AG04450 (cell line): ENCODE data around the gene YRDC. TPM values are rescaled to one million over a fixed set of nuclear protein-coding genes. Genes with fewer than 3 reads are reported as not detected.

ENCODE experiments used
- CTCF ChIA-PET: fragments of 300-600, 350-600 bp; formaldehyde crosslinking; extraction: SDS; loops from one replicate; lab custom pipeline; 2022; ENCODE audit warnings: antibody characterized with exemption, inconsistent platforms; lab: Charles Lee
- POLR2A ChIA-PET: fragments of 350-600 bp; formaldehyde crosslinking; extraction: SDS; loops from one replicate; lab custom pipeline; 2021; ENCODE audit warnings: antibody characterized with exemption, inconsistent platforms; lab: Yijun Ruan, JAX
- DNase-seq: peaks from one replicate; pipeline ENCODE4 v3.0.0-alpha.2; 2011; ENCODE audit warnings: low read depth, low spot score
- H3K27ac ChIP-seq: one replicate; pipeline ENCODE4 v1.5.1; 2012; ENCODE audit warnings: low read depth, low read length, control low read depth
- H3K27me3 ChIP-seq: one replicate; pipeline ENCODE4 v1.6.0; 2012; ENCODE audit warnings: low read length; ENCODE audit not compliant: control insufficient read depth, insufficient read depth
- H3K4me3 ChIP-seq: 2 replicates; pipeline ENCODE4 v1.5.1; 2011; ENCODE audit warnings: mild to moderate bottlenecking, low read depth, low read length, control low read depth
- H3K9me3 ChIP-seq: 2 replicates; pipeline ENCODE4 v1.5.1; 2012; ENCODE audit warnings: low read length; ENCODE audit not compliant: control insufficient read depth, insufficient read depth
- polyA plus RNA-seq: library from polyadenylated mRNA; depleted of rRNA; stranded (reverse); fragments of >200 nt; gene quantifications from 2 replicates; pipeline ENCODE4 v1.2.3, GENCODE V29; 2011
- TF ChIP-seq, protein P1 (sequence below): IDR thresholded peaks from 2 replicates; pipeline ENCODE4 v1.5.1; 2011; ENCODE audit warnings: low read depth, low read length, control low read depth, inconsistent platforms

YRDC gene
- polyA plus RNA-seq, 1 experiment: 15.2 TPM

DNA sequence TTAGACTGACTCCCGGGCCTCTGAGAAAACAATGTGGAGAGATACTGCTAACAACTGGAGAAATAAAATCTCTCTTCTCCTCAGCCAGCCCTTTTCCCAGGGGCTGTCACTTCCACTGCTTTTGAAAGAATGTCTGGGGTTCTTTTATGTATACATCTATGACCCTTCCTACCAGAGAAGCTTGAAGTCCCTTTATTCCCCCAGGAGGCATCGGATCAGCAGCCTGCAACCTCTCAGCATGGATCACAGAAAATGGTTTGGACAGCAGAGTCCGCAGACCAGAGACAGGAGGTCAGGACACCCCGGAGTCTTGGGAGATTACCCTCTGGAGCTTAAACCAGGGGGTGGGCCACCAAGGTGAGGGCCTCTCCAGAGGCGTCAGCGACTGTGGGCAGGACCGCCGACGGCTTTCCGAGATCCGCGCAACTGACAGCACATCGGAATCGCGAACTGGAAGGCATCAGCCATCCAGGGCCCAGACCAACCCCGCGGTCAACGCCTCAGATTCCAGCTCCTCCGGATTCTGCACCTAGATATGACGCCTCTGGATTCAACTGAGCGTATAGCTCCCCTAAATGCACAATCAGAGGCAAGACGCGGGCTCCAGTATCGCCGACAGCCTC is 44.1 kb downstream of the YRDC start:
- Histone ChIP-seq H3K4me3 (no peak overlapping the region), H3K27ac (no peak overlapping the region), H3K27me3 (peaks cover 33% of the 10 kb centered on the region), H3K9me3 (peaks cover 10% of the 10 kb centered on the region)
- CTCF ChIA-PET: interaction anchor here (1.2 kb wide), 1 partner anchor 9 kb away, joined by 3 read pairs; no protein-coding TSS in a partner anchor
- no peak for DNase-seq
- POLR2A ChIA-PET: no interaction called here
- TF ChIP-seq, protein P1, sequence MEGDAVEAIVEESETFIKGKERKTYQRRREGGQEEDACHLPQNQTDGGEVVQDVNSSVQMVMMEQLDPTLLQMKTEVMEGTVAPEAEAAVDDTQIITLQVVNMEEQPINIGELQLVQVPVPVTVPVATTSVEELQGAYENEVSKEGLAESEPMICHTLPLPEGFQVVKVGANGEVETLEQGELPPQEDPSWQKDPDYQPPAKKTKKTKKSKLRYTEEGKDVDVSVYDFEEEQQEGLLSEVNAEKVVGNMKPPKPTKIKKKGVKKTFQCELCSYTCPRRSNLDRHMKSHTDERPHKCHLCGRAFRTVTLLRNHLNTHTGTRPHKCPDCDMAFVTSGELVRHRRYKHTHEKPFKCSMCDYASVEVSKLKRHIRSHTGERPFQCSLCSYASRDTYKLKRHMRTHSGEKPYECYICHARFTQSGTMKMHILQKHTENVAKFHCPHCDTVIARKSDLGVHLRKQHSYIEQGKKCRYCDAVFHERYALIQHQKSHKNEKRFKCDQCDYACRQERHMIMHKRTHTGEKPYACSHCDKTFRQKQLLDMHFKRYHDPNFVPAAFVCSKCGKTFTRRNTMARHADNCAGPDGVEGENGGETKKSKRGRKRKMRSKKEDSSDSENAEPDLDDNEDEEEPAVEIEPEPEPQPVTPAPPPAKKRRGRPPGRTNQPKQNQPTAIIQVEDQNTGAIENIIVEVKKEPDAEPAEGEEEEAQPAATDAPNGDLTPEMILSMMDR: no peak

DNA sequence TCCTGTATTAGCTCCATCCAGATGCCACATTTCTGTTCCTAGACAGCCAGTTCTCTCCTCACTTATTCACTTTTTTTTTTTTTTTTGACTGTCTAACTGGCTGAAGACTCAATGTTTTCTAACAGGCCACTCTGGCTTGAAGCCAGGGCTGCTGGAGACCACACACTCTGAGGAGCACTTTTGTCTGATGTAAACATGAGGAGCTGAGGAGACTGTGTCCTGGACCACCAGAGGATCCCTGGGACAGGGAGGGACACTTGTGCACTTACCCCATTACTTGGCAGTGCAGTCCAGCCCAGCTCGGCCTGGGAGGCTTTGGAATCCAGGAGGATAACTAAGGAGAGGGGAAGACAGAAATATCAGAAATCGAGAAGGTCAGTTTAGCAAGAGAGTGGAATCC is 45.5 kb downstream of the YRDC start:
- POLR2A ChIA-PET: no interaction called here
- H3K27ac ChIP-seq: no peak overlapping the region
- DNase-seq: no peak
- no peak overlapping the region for H3K4me3 ChIP-seq
- CTCF ChIA-PET: no interaction called here
- TF ChIP-seq, protein P1: no peak
- peaks cover 32% of the 10 kb centered on the region for H3K27me3 ChIP-seq
- peaks cover 10% of the 10 kb centered on the region for H3K9me3 ChIP-seq

GRCh38 chr1:37761416-37762095 is 46.5 kb downstream of the YRDC start:
- POLR2A ChIA-PET: no interaction called here
- CTCF ChIA-PET: no interaction called here
- H3K9me3 ChIP-seq: peaks cover 10% of the 10 kb centered on the region
- no peak for DNase-seq
- H3K4me3 ChIP-seq: no peak overlapping the region
- peaks cover 29% of the 10 kb centered on the region for H3K27me3 ChIP-seq
- H3K27ac ChIP-seq: no peak overlapping the region
- TF ChIP-seq, protein P1: no peak

DNA sequence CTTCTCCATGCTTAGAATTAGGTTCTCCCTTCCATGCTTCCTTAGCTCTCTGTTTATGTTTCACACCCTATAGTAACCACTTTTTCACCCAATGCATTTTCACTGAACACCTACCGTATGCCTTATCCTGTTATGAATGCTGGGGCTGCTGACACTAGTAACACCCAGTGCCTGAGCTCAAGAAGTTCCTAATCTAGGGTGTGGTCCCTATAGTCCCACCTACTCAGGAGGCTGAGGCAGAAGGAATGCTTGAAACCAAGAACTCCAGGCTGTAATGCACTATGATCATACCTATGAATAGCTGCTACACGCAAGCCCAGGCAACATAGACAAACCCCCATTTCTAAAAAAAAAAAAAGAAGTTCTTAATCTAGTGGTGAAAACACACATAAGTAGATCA is 48.6 kb downstream of the YRDC start:
- H3K27me3 ChIP-seq: peaks cover 15% of the 10 kb centered on the region
- peaks cover 4% of the 10 kb centered on the region; the same call in 1 of the 2 replicates for H3K9me3 ChIP-seq
- DNase-seq: no peak
- CTCF ChIA-PET: no interaction called here
- H3K27ac ChIP-seq: no peak overlapping the region
- H3K4me3 ChIP-seq: no peak overlapping the region
- TF ChIP-seq, protein P1: no peak
- POLR2A ChIA-PET: no interaction called here

- H3K27me3 ChIP-seq: peaks cover 27% of the 10 kb centered on the region
- CTCF ChIA-PET: no interaction called here
- TF ChIP-seq, protein P1: no peak
- no peak for DNase-seq
- H3K4me3 ChIP-seq: no peak overlapping the region
- no peaks in the 10 kb centered on the region for H3K9me3 ChIP-seq
- no peak overlapping the region for H3K27ac ChIP-seq
- POLR2A ChIA-PET: no interaction called here
These were observed 52.0 kb downstream of the YRDC start for GRCh38 chr1:37755951-37756560.
